ENCODE measurements around the gene HMGXB3. TPM values are rescaled to one million over a fixed set of nuclear protein-coding genes. Genes with fewer than 3 reads are reported as not detected.

The HMGXB3 gene
- total RNA-seq, 2 donors from 2014 or later: 32.2 to 34.6 TPM

- H3K4me1 Mint-ChIP-seq (ENCODE audit: low read depth): peaks cover 18% of the 10 kb centered on the region
- no peaks in the 10 kb centered on the region for H3K9me3 Mint-ChIP-seq
- H3K27me3 Mint-ChIP-seq (ENCODE audit: low read depth): no peaks in the 10 kb centered on the region
- no peak for DNase-seq
- ATAC-seq (replicated peaks in 1 of 2): no peak
- H3K27ac Mint-ChIP-seq: no peak overlapping the region
- H3K36me3 Mint-ChIP-seq (ENCODE audit: insufficient read depth in 2 of 2): peaks cover 2 to 7% of the 10 kb centered on the region in 2 donors
- no peak overlapping the region for H3K4me3 Mint-ChIP-seq
Observed at GRCh38 chr5:149996205-149996890, 4.2 kb upstream of the HMGXB3 start.

GRCh38 chr5:149998281-149998680 is 2.3 kb upstream of the HMGXB3 start:
- Mint-ChIP-seq H3K27ac (peak overlapping the region; percentile 11), H3K36me3 (ENCODE audit: insufficient read depth in 2 of 2) (peaks cover 2 to 10% of the 10 kb centered on the region in 2 donors), H3K9me3 (no peaks in the 10 kb centered on the region), H3K27me3 (ENCODE audit: low read depth) (no peaks in the 10 kb centered on the region), H3K4me3 (no peak overlapping the region), H3K4me1 (ENCODE audit: low read depth) (peaks cover 35% of the 10 kb centered on the region)
- ATAC-seq (replicated peaks in 1 of 2) (no peak), DNase-seq (no peak)

- Mint-ChIP-seq H3K4me3 (peak overlapping the region; percentile 93), H3K27ac (peak overlapping the region; percentile 94), H3K4me1 (ENCODE audit: low read depth) (peaks cover 35% of the 10 kb centered on the region), H3K9me3 (no peaks in the 10 kb centered on the region), H3K27me3 (ENCODE audit: low read depth) (no peaks in the 10 kb centered on the region), H3K36me3 (ENCODE audit: insufficient read depth in 2 of 2) (peaks cover 2 to 10% of the 10 kb centered on the region in 2 donors)
- no peak for ATAC-seq (replicated peaks in 1 of 2)
- DNase-seq: no peak
Observed at GRCh38 chr5:149999359-149999758, 1.2 kb upstream of the HMGXB3 start.

- DNase-seq (no peak), ATAC-seq (replicated peaks in 1 of 2) (no peak)
- Mint-ChIP-seq H3K27me3 (ENCODE audit: low read depth) (no peaks in the 10 kb centered on the region), H3K4me3 (peak overlapping the region; percentile 93), H3K36me3 (ENCODE audit: insufficient read depth in 2 of 2) (peaks cover 7 to 12% of the 10 kb centered on the region in 2 donors), H3K27ac (peak overlapping the region; percentile 94), H3K4me1 (ENCODE audit: low read depth) (peaks cover 39% of the 10 kb centered on the region), H3K9me3 (no peaks in the 10 kb centered on the region)
Observed at GRCh38 chr5:149999866-150000255, 678 bp upstream of the HMGXB3 start.

- Mint-ChIP-seq H3K4me1 (ENCODE audit: low read depth) (peaks cover 41% of the 10 kb centered on the region), H3K27me3 (ENCODE audit: low read depth) (no peaks in the 10 kb centered on the region), H3K36me3 (ENCODE audit: insufficient read depth in 2 of 2) (peaks cover 10 to 12% of the 10 kb centered on the region in 2 donors), H3K9me3 (no peaks in the 10 kb centered on the region), H3K27ac (peak overlapping the region; percentile 97), H3K4me3 (peak overlapping the region; percentile 93)
- DNase-seq (peak; percentile 48 to 53), ATAC-seq (replicated peaks in 1 of 2) (peak; percentile 16 to 18)
Observed at GRCh38 chr5:150000990-150001659, 586 bp downstream of the HMGXB3 start.

GRCh38 chr5:150001660-150002486 is 1.3 kb downstream of the HMGXB3 start:
- Mint-ChIP-seq H3K4me3 (peak overlapping the region; percentile 93), H3K27me3 (ENCODE audit: low read depth) (no peaks in the 10 kb centered on the region), H3K27ac (peak overlapping the region; percentile 97), H3K4me1 (ENCODE audit: low read depth) (peaks cover 41% of the 10 kb centered on the region), H3K36me3 (ENCODE audit: insufficient read depth in 2 of 2) (peaks cover 10 to 15% of the 10 kb centered on the region in 2 donors), H3K9me3 (no peaks in the 10 kb centered on the region)
- DNase-seq: peak; percentile 67 to 71
- peak; percentile 72 to 76 for ATAC-seq (replicated peaks in 1 of 2)

- H3K9me3 Mint-ChIP-seq: no peaks in the 10 kb centered on the region
- ATAC-seq (replicated peaks in 1 of 2): no peak
- peaks cover 8 to 21% of the 10 kb centered on the region in 2 donors for H3K36me3 Mint-ChIP-seq (ENCODE audit: insufficient read depth in 2 of 2)
- H3K4me1 Mint-ChIP-seq (ENCODE audit: low read depth): peaks cover 23% of the 10 kb centered on the region
- no peaks in the 10 kb centered on the region for H3K27me3 Mint-ChIP-seq (ENCODE audit: low read depth)
- no peak for DNase-seq
- H3K27ac Mint-ChIP-seq: no peak overlapping the region
- no peak overlapping the region for H3K4me3 Mint-ChIP-seq
Observed at GRCh38 chr5:150006318-150006717, 5.8 kb downstream of the HMGXB3 start.

GRCh38 chr5:150007050-150007449 is 6.5 kb downstream of the HMGXB3 start:
- Mint-ChIP-seq H3K9me3 (no peaks in the 10 kb centered on the region), H3K27ac (no peak overlapping the region), H3K4me3 (no peak overlapping the region), H3K4me1 (ENCODE audit: low read depth) (peaks cover 18% of the 10 kb centered on the region), H3K36me3 (ENCODE audit: insufficient read depth in 2 of 2) (peaks cover 5 to 21% of the 10 kb centered on the region in 2 donors), H3K27me3 (ENCODE audit: low read depth) (no peaks in the 10 kb centered on the region)
- ATAC-seq (replicated peaks in 1 of 2): no peak
- no peak for DNase-seq

- H3K9me3 Mint-ChIP-seq: no peaks in the 10 kb centered on the region
- peak overlapping the region; percentile 34 for H3K27ac Mint-ChIP-seq
- ATAC-seq (replicated peaks in 1 of 2) (peak in 1 of 2 donors; percentile 44), DNase-seq (no peak)
- peaks cover 2% of the 10 kb centered on the region for H3K4me1 Mint-ChIP-seq (ENCODE audit: low read depth)
- H3K36me3 Mint-ChIP-seq (ENCODE audit: insufficient read depth in 2 of 2): peaks cover 9 to 32% of the 10 kb centered on the region in 2 donors
- H3K4me3 Mint-ChIP-seq: no peak overlapping the region
- no peaks in the 10 kb centered on the region for H3K27me3 Mint-ChIP-seq (ENCODE audit: low read depth)
Observed at GRCh38 chr5:150009671-150010387, 9.3 kb downstream of the HMGXB3 start.

- Mint-ChIP-seq H3K27ac (no peak overlapping the region), H3K36me3 (ENCODE audit: insufficient read depth in 2 of 2) (peaks cover 11 to 50% of the 10 kb centered on the region in 2 donors), H3K27me3 (ENCODE audit: low read depth) (no peaks in the 10 kb centered on the region), H3K9me3 (no peaks in the 10 kb centered on the region), H3K4me3 (no peak overlapping the region), H3K4me1 (ENCODE audit: low read depth) (no peaks in the 10 kb centered on the region)
- DNase-seq (no peak), ATAC-seq (replicated peaks in 1 of 2) (no peak)
Observed at GRCh38 chr5:150013931-150014330, 13.4 kb downstream of the HMGXB3 start.

GRCh38 chr5:150014456-150014855 is 13.9 kb downstream of the HMGXB3 start:
- Mint-ChIP-seq H3K4me3 (no peak overlapping the region), H3K9me3 (no peaks in the 10 kb centered on the region), H3K27ac (no peak overlapping the region), H3K4me1 (ENCODE audit: low read depth) (no peaks in the 10 kb centered on the region), H3K27me3 (ENCODE audit: low read depth) (no peaks in the 10 kb centered on the region), H3K36me3 (ENCODE audit: insufficient read depth in 2 of 2) (peaks cover 12 to 55% of the 10 kb centered on the region in 2 donors)
- peak; percentile 1 to 12 for DNase-seq
- ATAC-seq (replicated peaks in 1 of 2): peak; percentile 76 to 94

- Mint-ChIP-seq H3K27me3 (ENCODE audit: low read depth) (no peaks in the 10 kb centered on the region), H3K36me3 (ENCODE audit: insufficient read depth in 2 of 2) (peaks cover 14 to 53% of the 10 kb centered on the region in 2 donors), H3K9me3 (no peaks in the 10 kb centered on the region), H3K4me1 (ENCODE audit: low read depth) (no peaks in the 10 kb centered on the region), H3K27ac (no peak overlapping the region), H3K4me3 (no peak overlapping the region)
- ATAC-seq (replicated peaks in 1 of 2) (no peak), DNase-seq (no peak)
Observed at GRCh38 chr5:150015415-150015814, 14.9 kb downstream of the HMGXB3 start.
